ENCODE measurements around the gene PRKAA1.
"Not testable (repeated sequence)": the region's sequence is repeated elsewhere in the genome, so short reads cannot be mapped to it uniquely, and the experiment has no call there.

PRKAA1 gene

GRCh38 chr5:40779561-40779960 is 18.6 kb downstream of the PRKAA1 start:
- DNase-seq: no peak

- DNase-seq: no peak
These were observed 20.0 kb downstream of the PRKAA1 start for GRCh38 chr5:40778133-40778532.

- no peak for DNase-seq
These were observed 21.6 kb downstream of the PRKAA1 start for GRCh38 chr5:40776658-40776977.

- DNase-seq: no peak
These were observed 22.1 kb downstream of the PRKAA1 start for GRCh38 chr5:40775846-40776657.

GRCh38 chr5:40775085-40775845 is 22.9 kb downstream of the PRKAA1 start:
- no peak for DNase-seq

GRCh38 chr5:40774623-40775022 is 23.6 kb downstream of the PRKAA1 start:
- DNase-seq: no peak

GRCh38 chr5:40770764-40771163 is 27.4 kb downstream of the PRKAA1 start:
- DNase-seq: no peak

GRCh38 chr5:40762705-40763104 is 35.5 kb downstream of the PRKAA1 start:
- no peak for DNase-seq

- no peak for DNase-seq
These were observed 40.8 kb downstream of the PRKAA1 start for GRCh38 chr5:40757400-40757799.

GRCh38 chr5:40755407-40756365 is 42.5 kb downstream of the PRKAA1 start, which contains the start of gene TTC33:
TTC33 (minus strand) TSS chr5:40755961; CDS start chr5:40747018, 8,943 bp downstream.
- peak; percentile 88 for DNase-seq

GRCh38 chr5:40755093-40755406 is 43.1 kb downstream of the PRKAA1 start:
- peak; percentile 43 for DNase-seq

GRCh38 chr5:40754381-40755092 is 43.6 kb downstream of the PRKAA1 start:
- no peak for DNase-seq

- no peak for DNase-seq
These were observed 51.5 kb downstream of the PRKAA1 start for GRCh38 chr5:40746703-40747102.

GRCh38 chr5:40743771-40744170 is 54.4 kb downstream of the PRKAA1 start:
- DNase-seq: no peak

GRCh38 chr5:40738502-40738901 is 59.7 kb downstream of the PRKAA1 start:
- DNase-seq: no peak

- peak; percentile 5 for DNase-seq
These were observed 61.9 kb downstream of the PRKAA1 start for GRCh38 chr5:40736103-40736875.

- no peak for DNase-seq
These were observed 62.6 kb downstream of the PRKAA1 start for GRCh38 chr5:40735609-40736008.

- DNase-seq: no peak
These were observed 63.2 kb downstream of the PRKAA1 start for GRCh38 chr5:40734986-40735385.

- no peak for DNase-seq
These were observed 64.2 kb downstream of the PRKAA1 start for GRCh38 chr5:40733879-40734563.

- no peak for DNase-seq
These were observed 64.7 kb downstream of the PRKAA1 start for GRCh38 chr5:40733434-40733833.

- not testable (repeated sequence) for DNase-seq
These were observed 75.7 kb downstream of the PRKAA1 start for GRCh38 chr5:40722497-40722911.
